ENCODE data around the gene CCDC126.
A peak's percentile ranks its signal among the peaks of the same experiment; 100 is the strongest.
"Not testable (repeated sequence)": the region's sequence is repeated elsewhere in the genome, so short reads cannot be mapped to it uniquely, and the experiment has no call there.

The CCDC126 gene, protein sequence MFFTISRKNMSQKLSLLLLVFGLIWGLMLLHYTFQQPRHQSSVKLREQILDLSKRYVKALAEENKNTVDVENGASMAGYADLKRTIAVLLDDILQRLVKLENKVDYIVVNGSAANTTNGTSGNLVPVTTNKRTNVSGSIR

GRCh38 chr7:23597094-23598091, at the start of gene CCDC126:
Gene CCDC126, plus strand, starts transcription at chr7:23597382. Its CDS starts 13,934 bp downstream, at chr7:23611316.
- peak; percentile 50 for DNase-seq (ENCODE audit: low read depth)

DNA sequence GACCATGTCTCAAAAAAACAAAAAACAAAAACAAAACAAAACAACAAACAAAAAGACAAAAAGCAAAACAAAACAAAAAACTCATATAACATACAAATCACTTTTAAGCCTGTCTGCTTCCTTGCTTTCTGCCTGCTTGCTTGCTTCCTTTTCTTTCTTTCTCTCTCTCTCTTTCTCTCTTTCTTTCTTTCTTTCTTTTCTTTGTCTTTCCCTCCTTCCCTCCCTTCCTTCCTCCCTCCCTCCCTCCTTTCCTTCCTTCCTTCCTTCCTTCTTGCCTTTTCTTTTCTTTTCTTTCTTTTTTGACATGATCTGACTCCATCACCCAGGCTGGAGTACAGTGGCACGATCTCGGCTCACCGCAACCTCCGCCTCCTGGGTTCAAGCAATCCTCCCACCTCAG, 49.5 kb upstream of the CCDC126 start:
- DNase-seq (ENCODE audit: low read depth): no peak

DNA sequence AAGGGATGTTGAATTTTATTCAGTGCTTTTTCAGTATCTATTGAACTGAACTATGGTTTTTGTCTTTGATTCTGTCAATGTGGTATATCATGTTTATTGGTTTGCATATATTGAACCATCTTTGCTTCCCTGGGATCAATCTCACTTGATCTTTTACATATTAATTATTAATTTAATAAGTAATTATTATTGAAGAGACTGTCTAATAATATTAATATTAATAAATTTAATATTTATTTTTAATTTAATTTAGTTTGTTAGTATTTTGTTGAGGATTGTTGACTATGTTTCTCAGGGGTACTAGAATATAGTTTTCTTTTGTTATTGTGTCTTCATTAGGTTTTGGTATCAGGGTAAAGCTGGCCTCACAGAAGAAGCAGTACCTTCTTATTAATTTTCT, 38.9 kb upstream of the CCDC126 start:
- no peak for DNase-seq (ENCODE audit: low read depth)

DNA sequence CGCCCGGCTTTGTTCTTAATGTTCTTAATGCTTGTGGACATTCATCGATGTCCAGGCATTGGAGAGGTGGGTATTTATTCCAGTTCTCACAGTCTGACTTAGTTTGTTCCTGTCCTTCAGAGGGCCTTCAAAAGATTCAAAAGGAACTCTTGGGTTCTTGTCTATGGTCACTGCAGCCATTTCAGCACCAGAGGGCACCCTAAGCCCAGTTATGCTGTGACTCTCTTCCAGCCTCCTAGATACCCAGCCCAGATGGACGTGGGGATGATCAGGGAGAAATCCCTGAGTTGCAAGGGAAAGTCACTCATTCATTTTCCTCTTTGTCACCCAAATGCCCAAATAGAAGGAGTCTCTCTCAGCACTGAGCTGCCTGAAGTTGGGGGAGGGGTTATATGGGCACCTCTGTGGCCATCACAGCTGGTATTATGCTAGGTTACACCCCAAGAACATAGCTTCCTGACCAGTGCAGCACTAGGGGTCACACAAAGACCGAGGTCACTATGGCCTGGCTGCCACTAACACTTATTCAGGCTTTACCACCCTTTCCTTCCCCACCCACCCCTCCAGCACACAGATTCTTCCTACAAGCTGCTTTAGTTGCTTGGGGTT, 26.5 kb upstream of the CCDC126 start:
- DNase-seq (ENCODE audit: low read depth): peak; percentile 34

DNA sequence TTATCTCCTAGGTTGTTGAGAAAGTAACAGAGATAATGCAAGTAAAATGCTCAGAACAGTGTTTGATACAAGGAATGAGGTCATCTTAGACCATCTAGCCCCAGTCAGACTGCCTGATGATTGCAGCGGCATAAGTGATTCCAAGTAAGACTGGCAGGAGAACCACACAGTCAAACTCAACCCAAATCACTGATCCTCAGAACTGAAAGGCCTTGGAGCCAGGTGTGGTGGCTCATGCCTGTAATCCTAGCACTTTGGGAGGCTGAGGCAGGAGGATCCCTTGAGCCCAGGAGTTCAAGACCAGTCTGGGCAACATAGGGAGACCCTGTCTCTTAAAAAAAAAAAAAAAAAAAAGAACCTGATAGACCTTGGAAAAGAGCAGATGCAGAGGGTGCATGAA, 15.2 kb upstream of the CCDC126 start:
- not testable (repeated sequence) for DNase-seq (ENCODE audit: low read depth)

- DNase-seq (ENCODE audit: low read depth): not testable (repeated sequence)
Observed at GRCh38 chr7:23585304-23585703, 11.9 kb upstream of the CCDC126 start.

- DNase-seq (ENCODE audit: low read depth): no peak
Observed at GRCh38 chr7:23586159-23586558, 11.0 kb upstream of the CCDC126 start.

DNA sequence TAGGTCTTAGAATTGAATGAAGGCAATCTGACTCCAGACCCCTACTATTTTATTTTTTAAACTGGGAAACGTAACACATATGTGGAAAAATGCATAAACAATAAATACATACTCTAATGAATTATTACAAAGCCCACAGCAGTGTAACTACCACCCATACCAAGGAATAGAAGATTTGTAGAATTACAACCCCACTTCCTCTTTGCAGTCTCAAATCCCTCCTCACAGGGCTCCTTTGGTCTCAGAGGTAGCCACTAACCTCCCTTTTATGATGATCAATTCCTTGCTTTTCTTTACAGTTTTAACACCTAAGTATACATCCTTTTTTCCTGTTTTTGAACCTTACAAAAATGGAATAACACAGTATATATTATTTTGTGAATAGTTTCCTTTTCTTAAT, 6.7 kb upstream of the CCDC126 start:
- DNase-seq (ENCODE audit: low read depth): no peak

DNA sequence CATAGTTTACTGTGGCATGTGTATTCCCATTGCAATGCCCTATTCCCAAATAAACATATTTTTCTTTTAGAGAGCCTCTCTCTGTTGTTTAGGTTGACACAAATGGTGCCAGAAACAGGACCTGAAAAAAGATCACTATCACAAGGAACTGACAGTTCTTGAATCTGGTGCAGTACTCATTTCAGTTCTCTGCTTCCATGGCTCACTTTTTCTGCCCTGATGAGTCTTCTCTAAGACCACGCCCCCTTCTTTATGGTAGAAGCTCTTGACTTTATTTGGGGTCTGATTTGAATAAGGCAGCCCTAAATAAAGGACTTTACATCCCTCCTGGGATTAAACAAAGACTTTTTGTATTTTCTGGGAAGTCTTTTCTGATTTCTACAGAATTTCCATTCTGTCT, 3.5 kb upstream of the CCDC126 start:
- DNase-seq (ENCODE audit: low read depth): no peak

GRCh38 chr7:23594879-23595604, 2.1 kb upstream of the CCDC126 start:
- DNase-seq (ENCODE audit: low read depth): no peak

- DNase-seq (ENCODE audit: low read depth): no peak
Observed at GRCh38 chr7:23598296-23598695, 1.1 kb downstream of the CCDC126 start.

GRCh38 chr7:23600236-23600635, 3.1 kb downstream of the CCDC126 start:
- no peak for DNase-seq (ENCODE audit: low read depth)

- DNase-seq (ENCODE audit: low read depth): no peak
Observed at GRCh38 chr7:23603632-23604295, 6.6 kb downstream of the CCDC126 start.

DNA sequence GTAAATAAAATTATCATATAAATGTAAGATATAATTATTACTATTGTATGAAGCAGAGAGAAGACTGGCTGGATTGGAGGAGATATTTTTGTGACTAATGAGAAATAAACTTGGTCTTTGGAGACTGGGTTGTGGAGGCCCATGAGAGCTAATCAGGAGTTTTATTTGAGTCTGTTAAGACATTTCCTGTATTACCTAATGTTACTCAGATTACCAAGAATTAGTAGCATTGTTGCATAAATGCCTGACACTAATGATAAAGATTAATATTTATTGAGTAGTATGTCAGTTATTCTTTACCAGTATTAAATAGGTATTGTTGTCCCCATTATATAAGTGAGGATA, 7.1 kb downstream of the CCDC126 start:
- DNase-seq (ENCODE audit: low read depth): no peak

DNA sequence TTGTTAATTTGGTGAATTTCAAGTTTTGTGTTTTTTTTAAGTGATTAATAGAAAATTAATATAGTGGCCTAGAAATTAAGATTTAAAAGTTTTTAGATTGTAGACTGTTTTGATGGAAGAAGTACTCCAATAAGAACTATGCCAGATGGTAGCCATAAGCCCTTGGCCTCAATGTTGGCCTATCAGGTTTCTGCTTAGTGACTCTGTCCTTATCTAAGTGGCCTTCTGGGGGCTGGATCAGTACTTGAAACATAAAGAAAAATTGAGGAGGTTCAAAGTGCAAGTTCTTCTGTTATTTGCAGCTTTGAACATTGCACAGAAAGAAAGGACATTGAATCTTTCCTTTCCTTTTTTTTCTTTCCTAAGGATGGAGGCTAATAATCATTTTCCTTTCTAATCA, 9.9 kb downstream of the CCDC126 start:
- DNase-seq (ENCODE audit: low read depth): no peak

GRCh38 chr7:23607866-23608265, 10.7 kb downstream of the CCDC126 start:
- no peak for DNase-seq (ENCODE audit: low read depth)

GRCh38 chr7:23615331-23615730, 18.1 kb downstream of the CCDC126 start:
- no peak for DNase-seq (ENCODE audit: low read depth)

GRCh38 chr7:23616593-23616992, 19.4 kb downstream of the CCDC126 start:
- DNase-seq (ENCODE audit: low read depth): no peak

DNA sequence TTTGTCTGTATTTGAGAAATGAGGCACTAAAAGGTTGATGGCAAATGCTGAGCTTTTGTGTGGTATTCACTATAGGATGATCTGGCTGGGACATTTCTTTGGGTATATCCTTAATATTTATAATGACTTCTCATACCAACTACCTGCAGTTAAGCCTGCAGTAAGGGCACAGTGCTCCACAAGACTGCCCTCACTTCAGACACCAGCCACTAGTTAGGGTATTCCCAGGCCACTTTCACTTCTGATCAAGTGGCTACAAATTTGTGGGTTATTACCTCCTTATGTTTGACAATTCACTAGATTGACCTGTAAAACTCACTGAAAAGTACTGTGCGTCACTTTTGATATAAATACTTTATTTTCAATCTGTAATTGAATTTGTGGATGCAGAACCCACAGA, 20.3 kb downstream of the CCDC126 start:
- no peak for DNase-seq (ENCODE audit: low read depth)

- DNase-seq (ENCODE audit: low read depth): no peak
Observed at GRCh38 chr7:23618241-23618640, 21.1 kb downstream of the CCDC126 start.

DNA sequence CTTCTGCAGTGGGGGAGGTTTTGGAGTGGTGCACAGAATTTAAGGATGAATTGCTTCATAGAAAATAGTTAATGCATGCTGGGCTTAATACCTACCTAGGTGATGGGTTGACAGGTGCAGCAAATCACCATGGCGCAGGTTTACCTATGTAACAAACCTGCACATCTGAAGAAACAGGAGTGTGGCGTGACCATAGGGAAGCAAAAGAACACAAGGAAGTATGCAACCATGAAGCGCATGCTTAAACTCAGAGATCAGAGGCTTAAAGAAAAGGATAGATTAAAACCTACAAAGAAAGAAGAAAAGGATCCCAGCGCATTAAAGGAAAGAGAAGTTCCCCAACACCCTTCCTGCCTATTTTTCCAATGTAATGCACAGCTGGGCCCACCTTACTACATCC, 22.0 kb downstream of the CCDC126 start:
- DNase-seq (ENCODE audit: low read depth): no peak

DNA sequence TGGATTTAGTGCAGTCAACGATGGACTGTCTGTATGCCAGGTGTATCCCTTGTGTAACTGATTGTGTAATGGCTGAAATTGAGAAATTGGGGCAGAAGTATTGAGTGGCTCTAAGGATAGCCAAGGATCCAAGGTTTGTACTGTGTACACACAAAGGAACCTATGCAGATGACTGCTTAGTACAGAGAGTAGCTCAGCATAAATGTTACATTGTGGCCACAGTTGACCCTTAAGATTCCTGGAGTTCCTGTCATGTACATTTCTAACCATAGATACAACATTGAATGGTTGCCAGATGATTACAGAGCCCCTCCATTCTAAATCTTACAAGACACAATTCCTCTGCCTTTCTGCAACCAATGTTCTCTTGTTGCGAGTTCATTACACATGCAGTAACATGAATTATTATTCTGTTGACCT, 25.3 kb downstream of the CCDC126 start:
- peak; percentile 19 for DNase-seq (ENCODE audit: low read depth)
